KMS-11 (cell line): ENCODE data around the gene SEC11C.

Source experiments
- H2AFZ ChIP-seq: fragments of 200-600 bp; sonication (generic); 2 replicates; pipeline ENCODE4 v1.6.1; 2016; ENCODE audit warnings: antibody characterized with exemption, mixed run types, low read depth
- H3K27ac ChIP-seq: fragments of 200-600 bp; sonication (generic); 2 replicates; pipeline ENCODE4 v1.6.1; 2016; ENCODE audit warnings: mild to moderate bottlenecking, mixed run types
- H3K27me3 ChIP-seq: fragments of 200-600 bp; sonication (generic); 2 replicates; pipeline ENCODE4 v1.6.1; 2017; ENCODE audit warnings: mild to moderate bottlenecking, low read depth, mixed run types, moderate library complexity; ENCODE audit not compliant: insufficient read depth
- H3K36me3 ChIP-seq: fragments of 200-600 bp; sonication (generic); 2 replicates; pipeline ENCODE4 v1.6.1; 2017; ENCODE audit warnings: mild to moderate bottlenecking, mixed run types; ENCODE audit not compliant: insufficient read depth
- H3K4me1 ChIP-seq: fragments of 200-600 bp; sonication (generic); 2 replicates; pipeline ENCODE4 v1.6.1; 2016; ENCODE audit warnings: mild to moderate bottlenecking, low read depth, mixed run types; ENCODE audit not compliant: poor library complexity, severe bottlenecking
- H3K4me2 ChIP-seq: fragments of 200-600 bp; sonication (generic); 2 replicates; pipeline ENCODE4 v1.7.0; 2016; ENCODE audit warnings: mild to moderate bottlenecking, mixed run types
- H3K4me3 ChIP-seq: fragments of 200-600 bp; sonication (generic); IDR thresholded peaks from 2 replicates; pipeline ENCODE4 v1.6.1; 2017; ENCODE audit warnings: low read depth, low read length, mixed read lengths; ENCODE audit not compliant: insufficient read depth
- H3K79me2 ChIP-seq: fragments of 200-600 bp; sonication (generic); 2 replicates; pipeline ENCODE4 v1.6.1; 2016; ENCODE audit warnings: low read depth, mixed run types; ENCODE audit not compliant: insufficient read depth
- H3K9ac ChIP-seq: fragments of 200-600 bp; sonication (generic); 2 replicates; pipeline ENCODE4 v1.6.1; 2016; ENCODE audit warnings: mild to moderate bottlenecking, mixed run types
- H4K20me1 ChIP-seq: fragments of 200-600 bp; sonication (generic); 2 replicates; pipeline ENCODE4 v1.6.1; 2016; ENCODE audit warnings: mild to moderate bottlenecking, mixed run types; ENCODE audit not compliant: insufficient read depth
- CTCF ChIP-seq: fragments of 200-600 bp; sonication (generic); conservative IDR thresholded peaks from 2 replicates; pipeline ENCODE4 v1.6.1; 2017; ENCODE audit warnings: low read depth, mild to moderate bottlenecking, antibody characterized with exemption, low read length, moderate library complexity, mixed read lengths

SEC11C gene

GRCh38 chr18:59096098-59096789 lies 43.4 kb upstream of the SEC11C start:
- no peak overlapping the region for H3K27ac ChIP-seq
- H2AFZ ChIP-seq, result no peak overlapping the region
- no peaks in the 10 kb centered on the region for H4K20me1 ChIP-seq
- no peak overlapping the region for H3K4me2 ChIP-seq
- H3K27me3 ChIP-seq, result no peaks in the 10 kb centered on the region
- no peak overlapping the region for H3K4me3 ChIP-seq
- TF ChIP-seq CTCF, result no peak
- no peak overlapping the region for H3K9ac ChIP-seq
- H3K79me2 ChIP-seq, result no peaks in the 10 kb centered on the region
- H3K36me3 ChIP-seq, result no peaks in the 10 kb centered on the region
- H3K4me1 ChIP-seq, result peaks cover 1% of the 10 kb centered on the region

- no peak for TF ChIP-seq CTCF
Observed at GRCh38 chr18:59101830-59102414, 37.8 kb upstream of the SEC11C start.

GRCh38 chr18:59109375-59109774 lies 30.3 kb upstream of the SEC11C start:
- Histone ChIP-seq H3K9ac (no peak overlapping the region), H3K36me3 (no peaks in the 10 kb centered on the region), H3K79me2 (no peaks in the 10 kb centered on the region), H4K20me1 (no peaks in the 10 kb centered on the region), H2AFZ (no peak overlapping the region), H3K4me2 (no peak overlapping the region), H3K27ac (no peak overlapping the region), H3K4me1 (no peaks in the 10 kb centered on the region), H3K4me3 (no peak overlapping the region), H3K27me3 (no peaks in the 10 kb centered on the region)
- no peak for TF ChIP-seq CTCF

More at GRCh38 chr18:59101830-59102414, 37.8 kb upstream of the SEC11C start:
- Histone ChIP-seq H3K36me3 (no peaks in the 10 kb centered on the region), H3K9ac (no peak overlapping the region), H4K20me1 (no peaks in the 10 kb centered on the region), H3K4me3 (no peak overlapping the region), H3K27me3 (no peaks in the 10 kb centered on the region), H3K4me2 (no peak overlapping the region), H3K4me1 (no peaks in the 10 kb centered on the region), H3K79me2 (no peaks in the 10 kb centered on the region), H3K27ac (no peak overlapping the region), H2AFZ (no peak overlapping the region)

- H2AFZ ChIP-seq, result no peak overlapping the region
- H3K4me2 ChIP-seq, result no peak overlapping the region
- H3K36me3 ChIP-seq, result no peaks in the 10 kb centered on the region
- no peaks in the 10 kb centered on the region for H3K4me1 ChIP-seq
- no peak for TF ChIP-seq CTCF
- no peaks in the 10 kb centered on the region for H4K20me1 ChIP-seq
- H3K9ac ChIP-seq, result no peak overlapping the region
- no peak overlapping the region for H3K4me3 ChIP-seq
- no peak overlapping the region for H3K27ac ChIP-seq
- no peaks in the 10 kb centered on the region for H3K79me2 ChIP-seq
- no peaks in the 10 kb centered on the region for H3K27me3 ChIP-seq
Observed at GRCh38 chr18:59114160-59114559, 25.5 kb upstream of the SEC11C start.
